Liver (tissue), 9 donors: ENCODE measurements around the gene SUSD4. TPM values are rescaled to one million over a fixed set of nuclear protein-coding genes. Genes with fewer than 3 reads are reported as not detected.

ENCODE experiments used
- DNase-seq: peaks from one replicate; pipeline ENCODE4 v3.0.0-alpha.2; 2017; ENCODE audit warnings: low spot score
- H3K27ac ChIP-seq, 2 donors: one replicate each; pipeline ENCODE4 v1.7.0; 2013; ENCODE audit warnings: inconsistent platforms in 2 of 2, low read length in 2 of 2, control low read depth in 1 of 2, low read depth in 1 of 2, mild to moderate bottlenecking in 1 of 2
- H3K27me3 ChIP-seq, 4 donors: one replicate each; pipeline versions ENCODE4 v1.6.1 to v1.7.0; 2013; ENCODE audit warnings: low read length in 3 of 4, inconsistent platforms in 1 of 4, mild to moderate bottlenecking in 1 of 4, moderate library complexity in 1 of 4; ENCODE audit not compliant: control insufficient read depth in 4 of 4, insufficient read depth in 4 of 4
- H3K36me3 ChIP-seq, 4 donors: one replicate each; pipeline versions ENCODE4 v1.6.1 to v1.7.0; 2013; ENCODE audit warnings: low read length in 3 of 4, mild to moderate bottlenecking in 3 of 4, low read depth in 1 of 4, moderate library complexity in 1 of 4; ENCODE audit not compliant: control insufficient read depth in 4 of 4, insufficient read depth in 3 of 4
- H3K4me1 ChIP-seq, 4 donors: one replicate each; pipeline versions ENCODE4 v1.6.1 to v1.7.0; 2013; ENCODE audit warnings: low read length in 3 of 4, mild to moderate bottlenecking in 3 of 4, moderate library complexity in 1 of 4; ENCODE audit not compliant: control insufficient read depth in 4 of 4, insufficient read depth in 4 of 4
- H3K4me3 ChIP-seq, 3 donors: one replicate each; pipeline versions ENCODE4 v1.6.1 to v1.7.0; 2013; ENCODE audit warnings: low read length in 3 of 3, control low read depth in 1 of 3, low read depth in 1 of 3, mild to moderate bottlenecking in 1 of 3
- H3K9ac ChIP-seq, 2 donors: one replicate each; pipeline ENCODE4 v1.7.0; 2013; ENCODE audit warnings: low read length in 2 of 2, mild to moderate bottlenecking in 2 of 2, moderate library complexity in 2 of 2, control low read depth in 1 of 2, low read depth in 1 of 2
- H3K9me3 ChIP-seq, 4 donors: one replicate each; pipeline versions ENCODE4 v1.6.1 to v1.7.0; 2013; ENCODE audit warnings: low read length in 3 of 4; ENCODE audit not compliant: control insufficient read depth in 4 of 4
- ATF3 ChIP-seq: IDR thresholded peaks from 2 replicates; pipeline ENCODE4 v1.6.1; 2016; ENCODE audit warnings: antibody characterized with exemption
- CTCF ChIP-seq: fragments of 150-350 bp; IDR thresholded peaks from 2 replicates; pipeline ENCODE4 v1.5.1; 2017; ENCODE audit warnings: improper control_type of control experiment, low read depth, low read length; ENCODE audit not compliant: missing input control
- FOXA1 ChIP-seq: IDR thresholded peaks from 2 replicates; pipeline ENCODE4 v1.6.1; 2016; ENCODE audit warnings: antibody characterized with exemption
- FOXA2 ChIP-seq: IDR thresholded peaks from 2 replicates; pipeline ENCODE4 v1.6.1; 2016; ENCODE audit warnings: antibody characterized with exemption
- GABPA ChIP-seq, 2 donors: IDR thresholded peaks in 1 of 2; conservative IDR thresholded peaks in 1 of 2; 2 replicates each; pipeline ENCODE4 v1.6.1; 2016; ENCODE audit warnings: antibody characterized with exemption in 2 of 2, mild to moderate bottlenecking in 1 of 2, moderate library complexity in 1 of 2
- HNF4G ChIP-seq: IDR thresholded peaks from 2 replicates; pipeline ENCODE4 v1.6.1; 2016; ENCODE audit warnings: antibody characterized with exemption
- JUND ChIP-seq, 2 donors: IDR thresholded peaks; 2 replicates each; pipeline ENCODE4 v1.6.1; 2016; ENCODE audit warnings: antibody characterized with exemption in 2 of 2
- MAX ChIP-seq: IDR thresholded peaks from 2 replicates; pipeline ENCODE4 v1.6.1; 2016; ENCODE audit warnings: antibody characterized with exemption
- RAD21 ChIP-seq, 2 donors: IDR thresholded peaks; 2 replicates each; pipeline ENCODE4 v1.6.1; 2016; ENCODE audit warnings: antibody characterized with exemption in 2 of 2, mild to moderate bottlenecking in 2 of 2
- RXRA ChIP-seq, 2 donors: IDR thresholded peaks; 2 replicates each; pipeline ENCODE4 v1.6.1; 2017 to 2018; ENCODE audit warnings: antibody characterized with exemption in 2 of 2, mild to moderate bottlenecking in 1 of 2
- YY1 ChIP-seq: IDR thresholded peaks from 2 replicates; pipeline ENCODE4 v1.6.1; 2016; ENCODE audit warnings: antibody characterized with exemption, mild to moderate bottlenecking
- ZBTB33 ChIP-seq: IDR thresholded peaks from 2 replicates; pipeline ENCODE4 v1.6.1; 2016; ENCODE audit warnings: antibody characterized with exemption
- WGBS: extraction: QIAGEN DNeasy Blood & Tissue Kit; methylation state at CpG from one replicate; pipeline ENCODE4 v1.1.7; 2013; 5-methylcytosine and 5-hydroxymethylcytosine counted together
- polyA plus RNA-seq, 2 donors: library from polyadenylated mRNA; stranded (reverse) in 1 of 2; unstranded in 1 of 2; fragments of 200-250 nt in 1 of 2; fragments of >200 nt in 1 of 2; fragmentation: Nextera tagmentation in 1 of 2; extraction: Ambion mirVana in 1 of 2; gene quantifications; one replicate each; pipeline versions ENCODE4 v1.2.1 to v1.2.3, GENCODE V29; 2013 to 2015
- total RNA-seq, 2 donors: library from RNA; depleted of rRNA; stranded (reverse); fragments of >200 nt; gene quantifications; one replicate each; pipeline ENCODE4 v1.2.3, GENCODE V29; 2014
- donor health status: healthy.
- donor health status: healthy.
- donor health status: healthy.
- donor health status: healthy.
- donor health status: healthy.

SUSD4 gene
- total and polyA plus RNA-seq, 4 donors, result 1.1 to 3.8 (median 1.8) TPM

- 95% methylated on average over 27 of the region's 27 CpGs for WGBS
- H3K36me3 ChIP-seq, result no peaks in the 10 kb centered on the region
- peaks cover 0 to 5% (median 3%) of the 10 kb centered on the region in 4 donors for H3K4me1 ChIP-seq
- H3K9ac ChIP-seq, result no peak overlapping the region
- H3K9me3 ChIP-seq, result peaks cover 0 to 3% (median 0%) of the 10 kb centered on the region in 4 donors
- no peak overlapping the region for H3K4me3 ChIP-seq
- DNase-seq, result no peak
- H3K27ac ChIP-seq, result no peak overlapping the region
- H3K27me3 ChIP-seq, result peaks cover 0 to 3% (median 0%) of the 10 kb centered on the region in 4 donors
- TF ChIP-seq FOXA1 (no peak), JUND (IDR thresholded peaks at IDR 0.05) (no peak), CTCF (no peak), GABPA (IDR thresholded peaks at IDR 0.05 in 1 of 2, conservative IDR thresholded peaks at IDR 0.05 in 1 of 2) (no peak), YY1 (no peak), ZBTB33 (no peak), FOXA2 (no peak), ATF3 (no peak), HNF4G (no peak), RXRA (IDR thresholded peaks at IDR 0.05) (no peak), RAD21 (IDR thresholded peaks at IDR 0.05) (no peak)
Measured at GRCh38 chr1:223394242-223394641, 30.3 kb upstream of the SUSD4 start.

- Histone ChIP-seq H3K4me3 (peak within 1 kb of the TSS in 1 of 3 donors; percentile 40), H3K9me3 (peaks cover 0 to 3% (median 0%) of the 10 kb centered on the region in 4 donors), H3K27ac (no peak within 1 kb of the TSS), H3K27me3 (peaks cover 0 to 3% (median 0%) of the 10 kb centered on the region in 4 donors), H3K36me3 (no peaks in the 10 kb centered on the region), H3K9ac (no peak within 1 kb of the TSS), H3K4me1 (peaks cover 0 to 5% (median 3%) of the 10 kb centered on the region in 4 donors)
- 39% methylated on average over 73 of the region's 73 CpGs for WGBS
- TF ChIP-seq MAX (no peak), GABPA (IDR thresholded peaks at IDR 0.05 in 1 of 2, conservative IDR thresholded peaks at IDR 0.05 in 1 of 2) (no peak), FOXA1 (no peak), YY1 (no peak), JUND (IDR thresholded peaks at IDR 0.05) (no peak), RXRA (IDR thresholded peaks at IDR 0.05) (no peak), CTCF (no peak), ATF3 (no peak), RAD21 (IDR thresholded peaks at IDR 0.05) (no peak)
- DNase-seq, result no peak
Measured at GRCh38 chr1:223393275-223394214, 29.6 kb upstream of the SUSD4 start, which contains the start of gene CCDC185. CCDC185 (plus strand) TSS chr1:223393415; CDS start chr1:223393476, 61 bp downstream.
